Measurements from ENCODE around the gene SPAG17.

SPAG17 gene

GRCh38 chr1:118185084-118185832 lies at the start of gene SPAG17:
TSS of gene SPAG17 (minus strand) at chr1:118185228. CDS start at chr1:118185157, 71 bp downstream.
- DNase-seq: peak; percentile 48

- no peak for DNase-seq
These were observed 40.4 kb upstream of the SPAG17 start for GRCh38 chr1:118225471-118225870.

- DNase-seq: no peak
These were observed 38.4 kb upstream of the SPAG17 start for GRCh38 chr1:118223426-118223825.

GRCh38 chr1:118219438-118219837 lies 34.4 kb upstream of the SPAG17 start:
- DNase-seq: no peak

- DNase-seq: no peak
These were observed 32.3 kb upstream of the SPAG17 start for GRCh38 chr1:118217141-118217838.

GRCh38 chr1:118214866-118215265 lies 29.8 kb upstream of the SPAG17 start:
- DNase-seq: no peak

GRCh38 chr1:118210723-118211110 lies 25.7 kb upstream of the SPAG17 start:
- DNase-seq: no peak

GRCh38 chr1:118210051-118210722 lies 25.2 kb upstream of the SPAG17 start:
- no peak for DNase-seq

GRCh38 chr1:118209648-118210047 lies 24.6 kb upstream of the SPAG17 start:
- no peak for DNase-seq

- DNase-seq: no peak
These were observed 21.9 kb upstream of the SPAG17 start for GRCh38 chr1:118206966-118207365.

- DNase-seq: no peak
These were observed 19.6 kb upstream of the SPAG17 start for GRCh38 chr1:118204648-118205047.

- DNase-seq: no peak
These were observed 19.1 kb upstream of the SPAG17 start for GRCh38 chr1:118204105-118204504.

GRCh38 chr1:118202076-118202608 lies 17.1 kb upstream of the SPAG17 start:
- DNase-seq: no peak

- DNase-seq: no peak
These were observed 16.5 kb upstream of the SPAG17 start for GRCh38 chr1:118201524-118201923.

- no peak for DNase-seq
These were observed 15.8 kb upstream of the SPAG17 start for GRCh38 chr1:118200836-118201235.

- DNase-seq: no peak
These were observed 5.5 kb upstream of the SPAG17 start for GRCh38 chr1:118190561-118190960.

- DNase-seq: no peak
These were observed 4.5 kb upstream of the SPAG17 start for GRCh38 chr1:118189564-118189963.

- no peak for DNase-seq
These were observed 3.4 kb upstream of the SPAG17 start for GRCh38 chr1:118188411-118188810.

- DNase-seq: no peak
These were observed 998 bp upstream of the SPAG17 start for GRCh38 chr1:118186026-118186425.

- no peak for DNase-seq
These were observed 317 bp downstream of the SPAG17 start for GRCh38 chr1:118184739-118185083.

GRCh38 chr1:118183586-118183985 lies 1.4 kb downstream of the SPAG17 start:
- no peak for DNase-seq

GRCh38 chr1:118177998-118178397 lies 7.0 kb downstream of the SPAG17 start:
- no peak for DNase-seq

- no peak for DNase-seq
These were observed 16.0 kb downstream of the SPAG17 start for GRCh38 chr1:118169016-118169415.

- DNase-seq: no peak
These were observed 24.2 kb downstream of the SPAG17 start for GRCh38 chr1:118160806-118161205.

All from NCI-H1417 treated with DMSO at 0.1 percent for 48 hours (cell line).